Right lobe of liver (tissue), 6 donors: ENCODE data around the gene HNRNPUL2. TPM values are rescaled to one million over a fixed set of nuclear protein-coding genes. Genes with fewer than 3 reads are reported as not detected.

ENCODE experiments used
- ATAC-seq, 4 donors: fragments of 200-7000 bp; cut with Tn5 transposase; one replicate each; pipeline ENCODE4 v1.9.1; 2020; ENCODE audit warnings: mild to moderate bottlenecking in 4 of 4, moderate library complexity in 4 of 4
- DNase-seq, 3 donors: peaks; one replicate each; pipeline ENCODE4 v3.0.0-alpha.2; 2020
- H3K27ac ChIP-seq, 3 donors: fragments of 200-600 bp; one replicate each; pipeline ENCODE4 v1.8.0; 2022
- H3K27me3 ChIP-seq, 2 donors: fragments of 200-600 bp; one replicate each; pipeline ENCODE4 v1.8.0; 2022
- H3K36me3 ChIP-seq, 4 donors: fragments of 200-600 bp; sonication (generic) in 1 of 4; one replicate each; pipeline versions ENCODE4 v1.5.1 to v1.8.0; 2017 to 2022; ENCODE audit warnings: control low read depth in 1 of 4
- H3K4me1 ChIP-seq, 4 donors: fragments of 200-600 bp; sonication (generic) in 1 of 4; one replicate each; pipeline versions ENCODE4 v1.5.1 to v1.8.0; 2017 to 2022; ENCODE audit warnings: control low read depth in 1 of 4
- H3K4me3 ChIP-seq, 3 donors: fragments of 200-600 bp; one replicate each; pipeline ENCODE4 v1.8.0; 2022
- H3K9me3 ChIP-seq, 4 donors: fragments of 200-600 bp; sonication (generic) in 1 of 4; one replicate each; pipeline versions ENCODE4 v1.5.1 to v1.8.0; 2017 to 2022; ENCODE audit warnings: control low read depth in 1 of 4
- POLR2A ChIP-seq: fragments of 450-650 bp; IDR thresholded peaks from one replicate; pipeline ENCODE4 v1.6.1; 2017; ENCODE audit warnings: antibody characterized with exemption, mild to moderate bottlenecking
- WGBS: methylation state at CpG from one replicate; pipeline ENCODE4 v1.1.6; 2018; ENCODE audit warnings: low coverage, low lambda C conversion rate; ENCODE audit not compliant: insufficient coverage; ENCODE audit errors: missing lambda C conversion rate; 5-methylcytosine and 5-hydroxymethylcytosine counted together
- intact Hi-C, 2 donors: fragments of 100-400 bp; cut with DNase I; formaldehyde crosslinking; loops; one replicate each; pipeline versions ENCODE4 v1.11.2 to v1.14.1; 2022
- total RNA-seq, 6 experiments: library from RNA; depleted of rRNA in 2 of 6; stranded (reverse); fragments of >200 nt in 2 of 6; fragmentation: NEBNext Ultra II Directional in 3 of 6; extraction: Animal tissue kit (Norgen Biotek cat#: 25700) in 3 of 6; gene quantifications; one replicate each; pipeline versions ENCODE4 v1.1.0 to v1.2.4, GENCODE V29; 2016 to 2023
- TF ChIP-seq, protein P1 (sequence below), 4 donors: fragments of 200-600 bp in 3 of 4; fragments of 450-650 bp in 1 of 4; IDR thresholded peaks; one replicate each; pipeline versions ENCODE4 v1.5.1 to v1.8.0; 2016 to 2022; ENCODE audit warnings: antibody characterized with exemption in 4 of 4, mild to moderate bottlenecking in 2 of 4
- donor health status: DM: no; HTN: yes; CAD: no.
- donor health status: DM: no; HTN: no; CAD: no.
- donor health status: DM: no; HTN: no; CAD: no.
- donor health status: DM: no; HTN: yes; CAD: no.
- donor health status: DM: no; HTN: yes; CAD: no.

The HNRNPUL2 gene
- total RNA-seq, 6 experiments from 2014 or later, result 7.9 to 17.1 (median 13.3) TPM

DNA sequence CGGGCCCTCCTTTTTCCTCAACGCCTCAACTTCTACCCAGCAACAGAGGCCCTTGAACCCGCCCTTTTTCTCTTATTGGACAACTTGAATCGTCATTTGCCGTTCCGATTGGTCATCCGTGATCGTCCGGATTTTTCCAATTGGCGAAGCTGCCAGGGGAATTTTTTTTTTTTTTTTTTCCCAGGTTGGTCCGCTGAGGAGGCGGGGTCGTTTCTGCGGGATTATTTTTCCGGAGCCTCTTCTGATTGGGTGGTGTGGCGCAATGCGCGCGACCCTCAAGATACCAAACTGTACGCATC is 564 bp upstream of the HNRNPUL2 start:
- Histone ChIP-seq H3K4me3 (peak overlapping the region; percentile 83 to 93 (median 84)), H3K36me3 (peaks cover 2 to 22% (median 7%) of the 10 kb centered on the region in 4 donors), H3K4me1 (peaks cover 0 to 31% (median 14%) of the 10 kb centered on the region in 4 donors), H3K27me3 (no peaks in the 10 kb centered on the region), H3K27ac (peak overlapping the region; percentile 79 to 90 (median 88)), H3K9me3 (no peaks in the 10 kb centered on the region)
- no peak for TF ChIP-seq POLR2A
- TF ChIP-seq, protein P1, sequence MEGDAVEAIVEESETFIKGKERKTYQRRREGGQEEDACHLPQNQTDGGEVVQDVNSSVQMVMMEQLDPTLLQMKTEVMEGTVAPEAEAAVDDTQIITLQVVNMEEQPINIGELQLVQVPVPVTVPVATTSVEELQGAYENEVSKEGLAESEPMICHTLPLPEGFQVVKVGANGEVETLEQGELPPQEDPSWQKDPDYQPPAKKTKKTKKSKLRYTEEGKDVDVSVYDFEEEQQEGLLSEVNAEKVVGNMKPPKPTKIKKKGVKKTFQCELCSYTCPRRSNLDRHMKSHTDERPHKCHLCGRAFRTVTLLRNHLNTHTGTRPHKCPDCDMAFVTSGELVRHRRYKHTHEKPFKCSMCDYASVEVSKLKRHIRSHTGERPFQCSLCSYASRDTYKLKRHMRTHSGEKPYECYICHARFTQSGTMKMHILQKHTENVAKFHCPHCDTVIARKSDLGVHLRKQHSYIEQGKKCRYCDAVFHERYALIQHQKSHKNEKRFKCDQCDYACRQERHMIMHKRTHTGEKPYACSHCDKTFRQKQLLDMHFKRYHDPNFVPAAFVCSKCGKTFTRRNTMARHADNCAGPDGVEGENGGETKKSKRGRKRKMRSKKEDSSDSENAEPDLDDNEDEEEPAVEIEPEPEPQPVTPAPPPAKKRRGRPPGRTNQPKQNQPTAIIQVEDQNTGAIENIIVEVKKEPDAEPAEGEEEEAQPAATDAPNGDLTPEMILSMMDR (IDR thresholded peaks at IDR 0.05), result no peak
- WGBS, result 1% methylated on average over 20 of the region's 20 CpGs
- DNase-seq, result peak; percentile 71 to 88 (median 80)
- intact Hi-C loops, result no loop called here
- ATAC-seq, result peak; percentile 74 to 82 (median 77)

DNA sequence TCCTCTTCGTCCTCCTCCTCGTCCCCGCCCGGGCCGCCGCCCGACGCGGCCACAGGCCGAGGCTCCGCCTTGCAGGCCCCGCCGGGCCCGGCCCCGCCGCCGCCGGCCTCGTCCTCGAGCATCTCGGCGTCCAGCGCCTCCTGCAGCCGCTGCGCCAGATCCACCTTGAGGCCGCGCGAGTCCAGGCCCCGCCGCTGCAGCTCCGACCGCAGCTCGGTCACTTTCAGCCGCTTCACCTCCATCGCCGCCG is 417 bp downstream of the HNRNPUL2 start:
- TF ChIP-seq, protein P1 (IDR thresholded peaks at IDR 0.05), result no peak
- TF ChIP-seq POLR2A, result no peak
- DNase-seq, result no peak
- H3K4me3 ChIP-seq, result peak overlapping the region; percentile 83 to 93 (median 84)
- no peaks in the 10 kb centered on the region for H3K27me3 ChIP-seq
- peak in 1 of 4 donors; percentile 2 for ATAC-seq
- H3K36me3 ChIP-seq, result peaks cover 12 to 28% (median 16%) of the 10 kb centered on the region in 4 donors
- H3K27ac ChIP-seq, result peak overlapping the region; percentile 79 to 90 (median 88)
- WGBS, result no CpG with 5 or more reads among the region's 37 CpGs
- H3K9me3 ChIP-seq, result no peaks in the 10 kb centered on the region
- intact Hi-C loops, result no loop called here
- peaks cover 0 to 31% (median 14%) of the 10 kb centered on the region in 4 donors for H3K4me1 ChIP-seq

DNA sequence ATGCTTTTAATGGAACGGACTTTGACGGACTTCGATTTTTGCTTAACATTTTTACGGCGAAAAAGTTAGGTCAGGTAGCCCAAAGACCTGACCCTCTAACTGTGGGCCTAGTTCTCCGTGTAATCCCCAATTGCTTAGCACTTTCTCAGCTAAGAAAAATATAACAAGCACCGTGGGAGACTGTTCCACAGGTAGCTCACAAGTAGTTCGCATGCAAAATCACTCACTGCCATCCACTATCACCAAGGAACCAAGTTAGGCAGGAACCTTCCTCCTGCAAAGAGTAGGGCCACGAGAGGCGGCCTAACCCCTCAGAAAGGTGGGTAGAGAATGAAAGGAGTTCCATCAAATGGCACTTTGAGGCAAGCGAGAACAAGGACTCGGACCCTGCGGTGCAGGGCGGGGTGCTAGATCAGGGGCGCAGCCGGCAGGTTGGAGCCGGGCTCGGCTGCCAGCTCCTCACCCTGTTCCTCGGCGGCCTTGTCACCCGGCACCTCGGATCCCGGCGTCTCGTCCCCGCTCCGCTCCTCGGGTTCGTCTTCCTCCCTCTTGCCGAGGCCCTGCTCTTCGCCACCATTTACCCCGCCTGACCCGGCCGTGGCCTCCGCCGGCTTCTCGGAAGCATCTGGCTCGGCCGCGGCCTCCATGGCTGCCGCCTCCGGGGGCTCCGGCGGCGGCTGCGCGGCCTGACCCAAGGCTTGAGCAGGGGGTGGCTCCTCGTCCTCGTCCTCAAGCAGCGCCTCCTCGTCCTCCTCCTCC is 922 bp downstream of the HNRNPUL2 start:
- peak overlapping the region; percentile 79 to 90 (median 88) for H3K27ac ChIP-seq
- no peaks in the 10 kb centered on the region for H3K27me3 ChIP-seq
- H3K4me3 ChIP-seq, result peak overlapping the region; percentile 83 to 93 (median 84)
- intact Hi-C loops, result no loop called here
- peaks cover 0 to 31% (median 14%) of the 10 kb centered on the region in 4 donors for H3K4me1 ChIP-seq
- TF ChIP-seq POLR2A, result no peak
- TF ChIP-seq, protein P1 (IDR thresholded peaks at IDR 0.05), result no peak
- peak; percentile 50 to 66 (median 56) for DNase-seq
- no peaks in the 10 kb centered on the region for H3K9me3 ChIP-seq
- no peak for ATAC-seq
- WGBS, result under 1% methylated on average over 26 of the region's 51 CpGs
- peaks cover 12 to 33% (median 20%) of the 10 kb centered on the region in 4 donors for H3K36me3 ChIP-seq

DNA sequence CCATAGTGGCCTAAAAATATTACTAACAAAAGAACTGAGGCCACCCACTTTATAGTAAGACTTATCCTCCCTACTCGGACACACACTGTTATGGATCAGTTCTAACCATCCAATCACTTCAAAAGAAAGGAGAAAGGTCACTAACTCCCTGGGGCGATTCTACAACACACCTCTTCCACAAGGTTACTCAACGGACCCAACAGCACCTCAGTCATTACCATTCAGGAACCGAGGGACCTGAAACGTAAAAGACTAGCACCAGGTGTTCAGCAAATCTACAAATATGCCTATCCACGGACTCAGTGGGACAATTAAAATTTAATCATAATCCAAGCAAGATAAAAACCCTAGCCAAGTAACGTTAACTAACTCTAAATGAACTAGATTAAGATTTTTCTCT is 1.6 kb downstream of the HNRNPUL2 start:
- peaks cover 12 to 36% (median 27%) of the 10 kb centered on the region in 4 donors for H3K36me3 ChIP-seq
- intact Hi-C loops, result no loop called here
- no peaks in the 10 kb centered on the region for H3K27me3 ChIP-seq
- no peak for DNase-seq
- no peak for TF ChIP-seq POLR2A
- TF ChIP-seq, protein P1 (IDR thresholded peaks at IDR 0.05), result no peak
- peak overlapping the region in 2 of 3 donors; percentile 28 to 90 for H3K27ac ChIP-seq
- H3K4me1 ChIP-seq, result peaks cover 0 to 28% (median 14%) of the 10 kb centered on the region in 4 donors
- under 1% methylated on average over 7 of the region's 7 CpGs for WGBS
- H3K9me3 ChIP-seq, result no peaks in the 10 kb centered on the region
- no peak for ATAC-seq
- H3K4me3 ChIP-seq, result peak overlapping the region; percentile 83 to 93 (median 84)
